MG63 (cell line): ENCODE results near the gene TRIM27. TPM values are rescaled to one million over a fixed set of nuclear protein-coding genes. Genes with fewer than 3 reads are reported as not detected.
"Not testable (repeated sequence)": the region's sequence is repeated elsewhere in the genome, so short reads cannot be mapped to it uniquely, and the experiment has no call there.

Experiments
- DNase-seq: peaks from one replicate; pipeline ENCODE4 v3.0.0-alpha.2; 2020
- H3K27me3 ChIP-seq: fragments of 250-450 bp; sonication (Bioruptor Pico); 2 replicates; pipeline ENCODE4 v1.5.1; 2020; ENCODE audit warnings: mild to moderate bottlenecking, moderate library complexity
- H3K36me3 ChIP-seq: fragments of 250-450 bp; sonication (Bioruptor Pico); 2 replicates; pipeline ENCODE4 v1.5.1; 2020; ENCODE audit warnings: mild to moderate bottlenecking, moderate library complexity
- H3K4me3 ChIP-seq: fragments of 250-450 bp; sonication (Bioruptor Pico); 2 replicates; pipeline ENCODE4 v1.5.1; 2020; ENCODE audit warnings: mild to moderate bottlenecking, moderate library complexity
- H3K9me3 ChIP-seq: fragments of 250-450 bp; sonication (Bioruptor Pico); 2 replicates; pipeline ENCODE4 v1.5.1; 2020; ENCODE audit warnings: mild to moderate bottlenecking, moderate library complexity
- total RNA-seq: library from RNA; depleted of rRNA; stranded (reverse); fragments of >200 nt; shearing (Covaris generic); gene quantifications from 2 replicates; pipeline ENCODE4 v1.2.3, GENCODE V29; 2014; ENCODE audit warnings: low replicate concordance; rRNA removed

The TRIM27 gene
- total RNA-seq, 1 experiment from 2014 or later, result 46.5 TPM

GRCh38 chr6:28861339-28861738 lies 62.4 kb downstream of the TRIM27 start:
- DNase-seq, result no peak
- no peak overlapping the region for H3K4me3 ChIP-seq
- H3K36me3 ChIP-seq, result no peaks in the 10 kb centered on the region
- no peaks in the 10 kb centered on the region for H3K27me3 ChIP-seq
- H3K9me3 ChIP-seq, result no peaks in the 10 kb centered on the region

DNA sequence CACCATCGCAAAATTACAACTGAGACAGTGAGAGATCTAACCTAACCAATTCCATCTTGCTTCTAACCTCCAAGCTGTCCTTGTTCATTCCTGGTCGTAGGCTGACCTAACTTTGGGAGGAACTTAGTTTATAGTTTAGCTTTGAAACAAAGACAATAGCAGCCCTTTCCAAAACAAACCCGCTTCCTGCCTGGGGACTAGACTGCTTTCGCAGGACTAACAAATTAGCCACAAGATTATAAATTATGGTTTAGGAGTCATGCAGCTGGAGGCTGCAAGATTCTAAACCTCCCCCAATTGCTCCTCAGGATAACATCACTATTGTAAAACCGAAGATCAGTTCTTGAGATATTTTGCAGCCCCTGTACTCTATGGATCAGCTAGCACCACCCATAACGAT lies 63.2 kb downstream of the TRIM27 start:
- no peak for DNase-seq
- no peaks in the 10 kb centered on the region for H3K36me3 ChIP-seq
- no peaks in the 10 kb centered on the region for H3K9me3 ChIP-seq
- no peaks in the 10 kb centered on the region for H3K27me3 ChIP-seq
- no peak overlapping the region for H3K4me3 ChIP-seq

- no peaks in the 10 kb centered on the region for H3K36me3 ChIP-seq
- DNase-seq, result no peak
- no peaks in the 10 kb centered on the region for H3K27me3 ChIP-seq
- H3K4me3 ChIP-seq, result no peak overlapping the region
- H3K9me3 ChIP-seq, result no peaks in the 10 kb centered on the region
Measured at GRCh38 chr6:28858963-28859362, 64.8 kb downstream of the TRIM27 start.

GRCh38 chr6:28856620-28857005 lies 67.2 kb downstream of the TRIM27 start:
- no peak for DNase-seq
- H3K4me3 ChIP-seq, result no peak overlapping the region
- H3K27me3 ChIP-seq, result no peaks in the 10 kb centered on the region
- H3K36me3 ChIP-seq, result no peaks in the 10 kb centered on the region
- no peaks in the 10 kb centered on the region for H3K9me3 ChIP-seq

DNA sequence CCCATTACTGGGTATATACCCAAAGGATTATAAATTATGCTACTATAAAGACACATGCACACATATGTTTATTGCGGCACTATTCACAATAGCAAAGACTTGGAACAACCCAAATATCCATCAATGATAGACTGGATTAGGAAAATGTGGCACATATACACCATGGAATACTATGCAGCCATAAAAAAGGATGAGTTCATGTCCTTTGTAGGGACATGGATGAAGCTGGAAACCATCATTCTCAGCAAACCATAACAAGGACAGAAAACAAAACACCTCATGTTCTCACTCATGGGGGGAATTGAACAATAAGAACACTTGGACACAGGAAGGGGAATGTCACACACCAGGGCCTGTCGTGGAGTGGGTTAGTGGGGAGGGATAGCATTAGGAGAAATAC lies 69.4 kb downstream of the TRIM27 start:
- not testable (repeated sequence) for H3K4me3 ChIP-seq, H3K36me3 ChIP-seq, DNase-seq, H3K9me3 ChIP-seq, H3K27me3 ChIP-seq

Other genes with a start within 250 kb of the TRIM27 start
- gene ZNF311, start 81.3 kb upstream of the TRIM27 start, total RNA-seq, result 1.4 TPM in 2 replicates
- not detected in 2 replicates for gene OR2W1, start 121.2 kb upstream of the TRIM27 start, total RNA-seq
- gene OR2B3, start 163.3 kb upstream of the TRIM27 start, total RNA-seq, result not detected in 2 replicates
- not detected in 2 replicates for gene OR2J1, start 175.5 kb upstream of the TRIM27 start, total RNA-seq
- not detected in 2 replicates for gene OR2J3, start 184.1 kb upstream of the TRIM27 start, total RNA-seq
- gene OR2J2, start 246.9 kb upstream of the TRIM27 start, total RNA-seq, result not detected in 2 replicates